Astrocyte of the cerebellum (primary cell): Measurements from ENCODE around the gene RNF212.

Source experiments
- DNase-seq: peaks from one replicate; pipeline ENCODE4 v3.0.0-alpha.2; 2011; ENCODE audit warnings: low read depth
- H3K4me3 ChIP-seq: 2 replicates; pipeline ENCODE4 v1.5.1; 2011; ENCODE audit warnings: mild to moderate bottlenecking, low read depth, low read length, moderate library complexity
- CTCF ChIP-seq: IDR thresholded peaks from 2 replicates; pipeline ENCODE4 v1.5.1; 2012; ENCODE audit warnings: low read length, low read depth, moderate library complexity, mild to moderate bottlenecking; ENCODE audit errors: missing control alignments
- in situ Hi-C: cut with HindIII; loops from 2 replicates; pipeline ENCODE4 v1.10.0; 2017; ENCODE audit warnings: low sequenced_read_pairs

Gene RNF212

GRCh38 chr4:1052231-1052671, 61.1 kb downstream of the RNF212 start:
- DNase-seq = no peak
- in situ Hi-C loops = loop anchor here (10.0 kb wide), 1 partner anchor 53 kb away; no protein-coding TSS in a partner anchor

GRCh38 chr4:1051472-1051871, 61.9 kb downstream of the RNF212 start:
- no peak for TF ChIP-seq CTCF
- in situ Hi-C loops = loop anchor here (10.0 kb wide), 1 partner anchor 53 kb away; no protein-coding TSS in a partner anchor
- H3K4me3 ChIP-seq = no peak overlapping the region
- DNase-seq = no peak

More at GRCh38 chr4:1052231-1052671, 61.1 kb downstream of the RNF212 start:
- TF ChIP-seq CTCF = no peak
- H3K4me3 ChIP-seq = no peak overlapping the region

- H3K4me3 ChIP-seq = no peak overlapping the region
- no peak for DNase-seq
- TF ChIP-seq CTCF = peak; percentile 59
- in situ Hi-C loops = loop anchor here (10.0 kb wide), 1 partner anchor 54 kb away; no protein-coding TSS in a partner anchor
Observed at GRCh38 chr4:1050486-1051213, 62.7 kb downstream of the RNF212 start.

GRCh38 chr4:1049591-1049905, 63.8 kb downstream of the RNF212 start:
- TF ChIP-seq CTCF = no peak
- H3K4me3 ChIP-seq = no peak overlapping the region
- in situ Hi-C loops = no loop called here
- no peak for DNase-seq

- no peak for DNase-seq
- TF ChIP-seq CTCF = no peak
- no peak overlapping the region for H3K4me3 ChIP-seq
- in situ Hi-C loops = no loop called here
Observed at GRCh38 chr4:1048773-1049590, 64.4 kb downstream of the RNF212 start.

GRCh38 chr4:1047976-1048772, 65.2 kb downstream of the RNF212 start:
- TF ChIP-seq CTCF = no peak
- no peak for DNase-seq
- no peak overlapping the region for H3K4me3 ChIP-seq
- in situ Hi-C loops = no loop called here
